ENCODE measurements around the gene FAM72D.
"Not testable (repeated sequence)": the region's sequence is repeated elsewhere in the genome, so short reads cannot be mapped to it uniquely, and the experiment has no call there.

Gene FAM72D

DNA sequence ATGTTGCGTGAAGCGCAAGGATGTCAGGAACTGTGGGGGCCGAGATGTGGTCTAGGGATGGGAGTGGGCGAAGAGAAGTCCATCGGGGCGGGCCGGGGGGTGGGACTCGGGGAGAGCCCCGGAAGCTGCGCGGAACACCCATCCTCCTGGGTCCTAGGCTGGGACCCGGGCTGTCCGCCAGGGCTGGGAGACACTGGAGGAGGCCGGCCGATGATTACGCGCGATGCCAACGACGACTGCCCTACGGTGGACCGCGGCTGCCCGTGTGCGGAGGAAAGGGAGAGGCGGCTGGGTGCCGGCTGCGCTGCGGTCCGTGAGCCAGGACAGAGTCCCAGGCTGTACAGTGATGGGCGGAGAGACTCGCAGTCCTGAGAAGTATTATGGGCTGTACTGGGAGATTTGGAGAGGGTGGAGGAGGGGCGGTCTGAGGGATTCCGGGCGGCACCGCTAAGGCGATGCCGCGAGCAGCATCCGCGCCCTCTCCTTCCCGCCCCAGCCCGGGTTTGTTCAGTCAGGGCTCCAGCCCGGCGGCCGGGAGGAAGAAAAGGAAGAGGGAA, 1.0 kb upstream of the FAM72D start:
- H3K27me3 ChIP-seq (ENCODE audit: insufficient read depth, low read length); H3K27ac ChIP-seq (ENCODE audit: low read depth, low read length); H3K36me3 ChIP-seq (ENCODE audit: insufficient read depth, low read length); H3K9ac ChIP-seq (ENCODE audit: low read depth, low read length); H3K4me1 ChIP-seq (ENCODE audit: insufficient read depth, low read length); H3K9me3 ChIP-seq (ENCODE audit: insufficient read depth, low read depth, low read length): not testable (repeated sequence)
- peak overlapping the region; percentile 48; the same call in 1 of the 2 replicates for H3K4me3 ChIP-seq (ENCODE audit: low read length)
- 0% methylated on average over 9 of the region's 46 CpGs for WGBS

DNA sequence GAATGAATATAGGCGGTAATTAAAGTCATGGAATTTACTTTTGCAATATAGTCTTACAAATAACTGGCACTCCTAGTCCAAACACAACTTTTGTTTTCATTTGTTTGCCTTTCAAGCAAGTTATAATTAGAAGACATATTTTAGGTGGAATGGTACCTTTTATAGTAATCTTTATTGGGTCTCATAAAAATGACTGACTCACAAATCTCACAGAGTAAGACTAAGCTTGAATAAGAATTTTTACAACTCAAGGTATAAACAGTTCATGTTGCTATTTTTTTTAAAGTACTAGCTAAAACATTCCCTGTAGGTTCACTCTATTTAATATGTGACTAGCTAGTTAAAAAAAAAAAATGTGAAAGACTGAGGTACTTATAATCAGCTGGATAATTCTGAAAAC, 6.0 kb downstream of the FAM72D start:
- H3K27ac ChIP-seq (ENCODE audit: low read depth, low read length); H3K9me3 ChIP-seq (ENCODE audit: insufficient read depth, low read depth, low read length); H3K36me3 ChIP-seq (ENCODE audit: insufficient read depth, low read length); H3K4me1 ChIP-seq (ENCODE audit: insufficient read depth, low read length); H3K4me3 ChIP-seq (ENCODE audit: low read length); H3K9ac ChIP-seq (ENCODE audit: low read depth, low read length); H3K27me3 ChIP-seq (ENCODE audit: insufficient read depth, low read length): not testable (repeated sequence)
- WGBS, result no CpG with 5 or more reads among the region's 1 CpG

DNA sequence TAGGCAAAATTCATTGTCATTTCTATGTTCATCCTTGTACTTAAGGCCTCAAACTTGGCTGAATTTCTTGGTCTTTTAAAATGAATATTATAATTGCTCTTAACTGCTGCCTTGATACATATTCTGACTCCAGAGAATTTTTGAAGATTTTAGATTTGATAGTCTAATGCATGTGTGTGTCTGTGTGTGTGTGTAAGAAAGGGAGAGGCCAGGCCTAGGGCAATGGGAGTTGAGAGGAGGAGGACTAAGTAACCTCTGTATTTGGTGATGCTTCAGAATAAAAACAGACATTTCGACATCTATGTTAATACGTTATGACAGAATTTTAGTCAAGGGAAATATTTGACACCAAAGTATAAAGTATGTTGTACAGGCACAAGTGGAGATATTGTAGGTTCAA, 7.5 kb downstream of the FAM72D start:
- H3K36me3 ChIP-seq (ENCODE audit: insufficient read depth, low read length); H3K9ac ChIP-seq (ENCODE audit: low read depth, low read length); H3K9me3 ChIP-seq (ENCODE audit: insufficient read depth, low read depth, low read length); H3K4me3 ChIP-seq (ENCODE audit: low read length); H3K4me1 ChIP-seq (ENCODE audit: insufficient read depth, low read length); H3K27ac ChIP-seq (ENCODE audit: low read depth, low read length); H3K27me3 ChIP-seq (ENCODE audit: insufficient read depth, low read length): not testable (repeated sequence)
- no CpG with 5 or more reads among the region's 2 CpGs for WGBS

DNA sequence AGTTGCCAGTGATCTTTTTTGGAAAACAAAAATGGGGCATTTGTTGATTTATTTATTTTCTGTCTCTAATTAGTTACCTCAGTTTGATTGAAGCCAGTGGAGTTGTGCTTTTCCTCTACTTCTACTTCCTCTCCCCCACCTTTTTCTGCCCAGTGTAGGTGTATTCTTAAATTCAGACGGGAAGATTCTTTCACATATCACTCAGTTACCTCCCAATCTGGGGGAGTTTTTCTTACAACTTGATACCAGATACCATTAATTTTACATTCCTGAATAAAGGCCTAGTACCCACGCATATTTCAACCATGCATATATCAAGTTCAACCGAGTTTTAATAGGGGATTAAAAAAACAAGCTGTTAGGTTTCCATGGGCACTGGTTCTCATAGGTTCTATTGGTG, 15.9 kb downstream of the FAM72D start:
- H3K4me1 ChIP-seq (ENCODE audit: insufficient read depth, low read length); H3K36me3 ChIP-seq (ENCODE audit: insufficient read depth, low read length); H3K9me3 ChIP-seq (ENCODE audit: insufficient read depth, low read depth, low read length); H3K27me3 ChIP-seq (ENCODE audit: insufficient read depth, low read length); H3K9ac ChIP-seq (ENCODE audit: low read depth, low read length); H3K27ac ChIP-seq (ENCODE audit: low read depth, low read length); H3K4me3 ChIP-seq (ENCODE audit: low read length): not testable (repeated sequence)
- WGBS, result no CpG with 5 or more reads among the region's 3 CpGs

DNA sequence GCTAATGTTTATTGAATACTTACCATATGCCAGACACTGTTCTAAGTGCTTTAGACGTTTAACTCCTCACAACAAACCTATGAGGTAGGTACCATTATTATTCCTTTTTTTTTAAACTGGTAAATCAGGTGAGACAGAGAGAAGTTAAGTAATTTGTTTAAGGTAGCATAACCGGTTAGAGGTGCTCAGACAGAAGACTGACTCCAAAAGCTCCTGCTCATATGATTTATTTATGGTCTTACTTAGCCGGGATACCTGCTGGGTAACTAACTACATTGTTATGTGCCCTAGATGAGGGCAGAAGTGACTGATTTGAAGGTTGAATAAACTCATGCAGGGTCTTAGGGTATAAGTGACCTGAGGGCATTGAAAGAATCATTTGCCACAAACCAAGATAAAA, 16.9 kb downstream of the FAM72D start:
- not testable (repeated sequence) for H3K9ac ChIP-seq (ENCODE audit: low read depth, low read length); H3K27me3 ChIP-seq (ENCODE audit: insufficient read depth, low read length); H3K9me3 ChIP-seq (ENCODE audit: insufficient read depth, low read depth, low read length); H3K4me3 ChIP-seq (ENCODE audit: low read length); H3K36me3 ChIP-seq (ENCODE audit: insufficient read depth, low read length); H3K4me1 ChIP-seq (ENCODE audit: insufficient read depth, low read length); H3K27ac ChIP-seq (ENCODE audit: low read depth, low read length)
- WGBS, result no CpG with 5 or more reads among the region's 3 CpGs

DNA sequence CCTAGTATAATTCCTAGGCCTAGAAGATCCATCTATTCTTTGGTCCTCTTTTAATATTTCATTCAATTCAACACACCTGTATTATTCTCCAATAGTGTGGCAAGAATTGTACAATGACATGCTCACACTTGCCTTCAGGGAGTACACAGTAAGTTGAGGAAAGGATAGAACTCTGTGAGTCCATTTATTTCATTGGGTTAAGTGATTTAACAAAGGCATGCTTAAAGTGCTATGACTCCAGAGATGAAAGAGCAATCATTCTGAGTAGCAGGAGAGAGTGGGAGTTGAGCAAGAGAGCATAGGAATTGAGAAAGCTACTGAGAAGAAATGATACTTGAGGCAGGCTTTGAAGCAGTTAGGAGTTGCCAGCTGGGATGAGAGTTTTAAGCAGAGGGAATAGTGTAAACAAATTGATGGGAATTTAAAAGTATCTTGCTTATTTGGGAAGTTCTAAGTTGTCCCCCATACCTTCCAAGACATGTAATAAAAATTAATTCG, 18.8 kb downstream of the FAM72D start:
- not testable (repeated sequence) for H3K4me1 ChIP-seq (ENCODE audit: insufficient read depth, low read length); H3K4me3 ChIP-seq (ENCODE audit: low read length); H3K27me3 ChIP-seq (ENCODE audit: insufficient read depth, low read length); H3K9me3 ChIP-seq (ENCODE audit: insufficient read depth, low read depth, low read length); H3K9ac ChIP-seq (ENCODE audit: low read depth, low read length); H3K27ac ChIP-seq (ENCODE audit: low read depth, low read length); H3K36me3 ChIP-seq (ENCODE audit: insufficient read depth, low read length)
- WGBS, result no CpG with 5 or more reads among the region's 1 CpG

DNA sequence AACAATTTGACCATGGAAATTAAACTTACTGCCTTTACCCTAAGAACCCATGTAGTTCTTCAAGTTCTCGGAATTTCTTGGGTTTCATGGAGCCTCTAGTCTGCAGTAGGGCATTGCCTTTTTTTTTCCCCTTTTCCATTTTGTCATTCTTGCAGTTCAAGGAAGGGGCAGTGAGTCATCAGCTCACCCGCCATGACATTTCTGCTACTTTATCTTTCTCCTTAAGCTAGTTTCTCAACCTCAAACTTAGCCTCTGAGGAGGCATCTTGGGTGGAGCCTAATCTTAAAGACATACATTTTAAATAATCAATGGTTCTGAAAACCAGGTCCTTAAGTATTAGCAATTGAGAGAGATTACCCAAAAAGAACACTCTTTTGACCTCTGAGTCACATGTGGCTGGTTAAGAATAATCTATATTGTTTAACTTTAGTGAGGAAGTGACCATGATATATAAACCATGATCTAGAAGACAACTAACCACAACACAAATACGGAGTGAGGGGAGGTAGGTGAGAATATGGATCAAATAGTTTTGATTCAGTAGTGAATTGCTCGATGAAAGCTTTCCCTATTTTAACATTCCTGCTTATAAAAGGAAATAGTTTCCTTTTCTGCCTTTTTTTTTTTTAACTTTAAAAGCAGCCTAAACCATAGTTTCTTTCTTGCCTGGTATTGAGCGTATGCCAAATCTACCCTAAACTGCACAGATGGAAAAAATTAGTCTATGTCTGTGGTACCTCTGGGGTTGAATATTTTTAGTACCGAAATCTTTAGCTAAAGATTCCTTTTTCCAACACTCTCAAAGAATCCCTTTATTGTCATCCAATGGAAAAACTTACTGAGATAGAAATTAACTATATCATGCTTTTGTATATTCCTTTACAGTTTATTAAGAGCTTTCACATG, 20.1 kb downstream of the FAM72D start:
- not testable (repeated sequence) for H3K4me3 ChIP-seq (ENCODE audit: low read length); H3K9me3 ChIP-seq (ENCODE audit: insufficient read depth, low read depth, low read length); H3K4me1 ChIP-seq (ENCODE audit: insufficient read depth, low read length); H3K27ac ChIP-seq (ENCODE audit: low read depth, low read length); H3K36me3 ChIP-seq (ENCODE audit: insufficient read depth, low read length); H3K9ac ChIP-seq (ENCODE audit: low read depth, low read length); H3K27me3 ChIP-seq (ENCODE audit: insufficient read depth, low read length)
- WGBS, result no CpG with 5 or more reads among the region's 6 CpGs

DNA sequence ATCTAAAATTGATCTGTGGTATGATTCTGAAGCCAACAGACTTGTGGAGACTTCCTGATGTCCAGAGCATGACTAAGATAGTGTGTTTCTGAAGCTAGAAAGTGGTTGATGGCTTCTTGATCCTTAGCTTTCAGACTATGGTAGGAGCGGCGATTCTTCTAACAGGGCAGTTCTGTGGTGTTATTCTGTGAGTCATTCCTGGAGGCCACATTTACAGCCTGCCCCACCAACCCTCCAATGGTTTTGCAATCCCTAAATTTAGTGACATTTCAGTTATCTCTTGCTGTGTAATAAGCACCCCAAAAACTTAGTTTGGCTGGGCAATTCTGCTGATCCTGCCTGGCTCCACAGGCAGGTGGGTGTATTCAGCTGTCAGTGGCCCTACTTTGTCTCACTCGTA, 24.1 kb downstream of the FAM72D start:
- not testable (repeated sequence) for H3K4me1 ChIP-seq (ENCODE audit: insufficient read depth, low read length); H3K27ac ChIP-seq (ENCODE audit: low read depth, low read length); H3K9ac ChIP-seq (ENCODE audit: low read depth, low read length); H3K4me3 ChIP-seq (ENCODE audit: low read length); H3K36me3 ChIP-seq (ENCODE audit: insufficient read depth, low read length); H3K9me3 ChIP-seq (ENCODE audit: insufficient read depth, low read depth, low read length); H3K27me3 ChIP-seq (ENCODE audit: insufficient read depth, low read length)
- WGBS, result no CpG with 5 or more reads among the region's 3 CpGs

DNA sequence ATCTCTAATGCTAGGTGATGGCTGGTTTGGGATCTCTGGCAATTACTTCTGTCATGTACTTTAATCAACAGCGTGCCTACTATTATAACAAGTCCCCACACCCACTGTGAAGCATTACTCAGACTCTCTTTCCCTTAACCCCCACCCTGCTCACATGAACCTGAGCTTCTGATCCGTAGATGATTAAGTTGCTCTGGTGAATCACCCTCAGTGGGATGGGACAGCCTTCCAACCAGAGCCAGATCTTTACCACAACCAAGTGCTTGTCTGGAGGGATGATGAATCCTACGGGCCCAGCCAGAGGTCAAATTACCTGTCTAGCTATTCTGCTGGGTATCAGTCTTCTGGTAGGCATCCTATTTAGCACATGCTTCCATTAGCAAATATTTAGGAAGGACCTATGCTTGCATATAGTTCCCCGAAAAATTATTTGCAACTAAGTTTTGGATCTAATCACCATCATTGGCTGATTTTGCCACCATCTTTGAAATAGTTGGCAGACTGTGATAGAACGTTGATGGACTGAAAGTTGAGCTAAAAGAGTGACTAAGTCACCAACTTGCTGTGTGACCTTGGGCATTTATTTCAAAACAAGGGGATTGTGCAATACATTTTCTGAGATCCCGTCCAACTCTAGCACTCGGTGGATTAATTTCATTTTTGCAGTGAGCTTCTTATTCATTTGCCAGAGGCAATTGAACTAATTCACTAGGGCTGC, 26.7 kb downstream of the FAM72D start:
- H3K27me3 ChIP-seq (ENCODE audit: insufficient read depth, low read length); H3K36me3 ChIP-seq (ENCODE audit: insufficient read depth, low read length); H3K4me3 ChIP-seq (ENCODE audit: low read length); H3K4me1 ChIP-seq (ENCODE audit: insufficient read depth, low read length); H3K27ac ChIP-seq (ENCODE audit: low read depth, low read length); H3K9ac ChIP-seq (ENCODE audit: low read depth, low read length); H3K9me3 ChIP-seq (ENCODE audit: insufficient read depth, low read depth, low read length): not testable (repeated sequence)
- WGBS, result no CpG with 5 or more reads among the region's 7 CpGs

DNA sequence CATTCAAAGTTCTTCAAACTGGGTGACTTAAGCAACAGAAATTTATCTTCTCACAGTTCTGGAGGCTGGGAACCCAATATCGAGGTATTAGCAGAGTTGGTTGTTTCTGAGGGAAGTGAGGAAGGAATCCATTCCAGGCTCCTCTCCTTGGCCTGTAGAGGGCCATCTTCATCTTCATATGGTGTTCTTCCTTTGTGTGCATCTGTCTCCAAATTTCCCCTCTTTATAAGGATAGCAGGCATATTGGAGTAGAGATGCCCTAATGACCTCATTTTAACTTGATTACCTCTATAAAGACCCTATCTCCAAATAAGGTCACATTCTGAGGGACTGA, 27.3 kb downstream of the FAM72D start:
- not testable (repeated sequence) for H3K4me3 ChIP-seq (ENCODE audit: low read length); H3K9me3 ChIP-seq (ENCODE audit: insufficient read depth, low read depth, low read length); H3K36me3 ChIP-seq (ENCODE audit: insufficient read depth, low read length); H3K4me1 ChIP-seq (ENCODE audit: insufficient read depth, low read length); H3K9ac ChIP-seq (ENCODE audit: low read depth, low read length); H3K27ac ChIP-seq (ENCODE audit: low read depth, low read length); H3K27me3 ChIP-seq (ENCODE audit: insufficient read depth, low read length)
- no CpG with 5 or more reads among the region's 1 CpG for whole genome bisulfite sequencing

DNA sequence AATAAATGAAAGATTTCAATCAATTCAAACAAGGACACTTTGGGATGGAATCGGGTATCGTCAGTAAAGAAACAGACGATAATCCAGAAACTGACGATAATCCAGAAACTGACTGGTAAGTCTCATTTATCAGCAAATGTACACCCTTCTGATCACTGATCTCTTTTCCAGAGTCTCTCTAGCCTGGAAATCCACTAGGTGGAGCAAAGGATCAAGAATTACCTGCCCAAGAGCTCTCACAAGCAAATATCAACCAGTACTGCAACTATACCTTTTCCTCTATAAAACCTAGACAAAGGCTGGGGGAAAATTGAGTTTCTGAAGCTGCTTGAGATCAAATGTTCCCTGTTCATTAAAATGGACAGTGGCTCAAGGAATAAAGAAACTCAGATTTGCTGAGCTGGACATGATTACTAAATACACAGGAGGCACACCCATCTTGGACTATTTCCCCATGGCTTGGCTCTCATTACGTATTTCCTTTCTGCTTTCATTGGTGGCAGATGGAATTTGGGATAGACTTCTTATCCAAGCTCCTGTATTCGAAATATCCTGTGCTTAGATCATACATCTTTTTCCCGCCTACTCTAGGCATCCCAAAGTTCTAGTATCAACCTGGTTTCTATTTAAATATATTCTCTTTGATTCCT, 28.3 kb downstream of the FAM72D start:
- not testable (repeated sequence) for H3K27me3 ChIP-seq (ENCODE audit: insufficient read depth, low read length); H3K9ac ChIP-seq (ENCODE audit: low read depth, low read length); H3K4me3 ChIP-seq (ENCODE audit: low read length); H3K9me3 ChIP-seq (ENCODE audit: insufficient read depth, low read depth, low read length); H3K36me3 ChIP-seq (ENCODE audit: insufficient read depth, low read length); H3K27ac ChIP-seq (ENCODE audit: low read depth, low read length); H3K4me1 ChIP-seq (ENCODE audit: insufficient read depth, low read length)
- no CpG with 5 or more reads among the region's 7 CpGs for WGBS

Measured in HUES64 (cell line).